ENCODE results near the gene SNRNP25.

The SNRNP25 gene

DNA sequence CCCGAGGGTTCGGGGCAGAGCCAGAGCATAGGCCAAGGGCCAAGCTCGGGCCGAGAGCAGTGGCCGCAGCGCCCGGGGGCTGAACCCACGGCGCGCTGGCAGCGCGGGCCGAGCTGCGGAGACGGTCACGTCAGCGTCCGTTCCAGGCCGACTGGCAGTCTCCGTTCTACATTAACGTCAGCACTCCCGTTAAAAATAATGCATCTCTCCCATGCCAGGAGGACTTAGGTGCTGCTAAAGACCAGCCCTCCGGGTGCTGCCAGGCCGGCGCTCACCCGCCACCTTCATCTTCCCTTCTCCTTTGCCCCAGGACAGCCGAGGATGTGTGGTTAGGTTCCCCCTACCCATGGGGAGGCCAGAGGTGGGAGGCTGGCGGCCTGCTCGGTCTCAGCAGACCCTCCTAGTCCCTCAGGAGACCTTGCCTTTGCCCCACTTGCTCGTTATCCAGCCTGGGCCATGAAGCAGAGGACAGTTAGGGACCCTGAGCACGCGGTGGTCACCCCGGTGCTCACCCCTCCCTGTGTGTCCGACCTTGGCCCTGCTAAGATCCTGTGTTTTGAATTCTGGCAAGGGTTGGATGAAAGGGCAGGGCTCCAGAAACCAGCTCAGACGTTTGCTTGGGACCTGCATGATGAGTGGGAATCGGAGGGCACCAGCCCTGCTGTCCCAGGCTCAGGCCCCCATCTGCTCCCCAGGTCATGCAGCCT, 25.0 kb downstream of the SNRNP25 start:
- DNase-seq = no peak

DNA sequence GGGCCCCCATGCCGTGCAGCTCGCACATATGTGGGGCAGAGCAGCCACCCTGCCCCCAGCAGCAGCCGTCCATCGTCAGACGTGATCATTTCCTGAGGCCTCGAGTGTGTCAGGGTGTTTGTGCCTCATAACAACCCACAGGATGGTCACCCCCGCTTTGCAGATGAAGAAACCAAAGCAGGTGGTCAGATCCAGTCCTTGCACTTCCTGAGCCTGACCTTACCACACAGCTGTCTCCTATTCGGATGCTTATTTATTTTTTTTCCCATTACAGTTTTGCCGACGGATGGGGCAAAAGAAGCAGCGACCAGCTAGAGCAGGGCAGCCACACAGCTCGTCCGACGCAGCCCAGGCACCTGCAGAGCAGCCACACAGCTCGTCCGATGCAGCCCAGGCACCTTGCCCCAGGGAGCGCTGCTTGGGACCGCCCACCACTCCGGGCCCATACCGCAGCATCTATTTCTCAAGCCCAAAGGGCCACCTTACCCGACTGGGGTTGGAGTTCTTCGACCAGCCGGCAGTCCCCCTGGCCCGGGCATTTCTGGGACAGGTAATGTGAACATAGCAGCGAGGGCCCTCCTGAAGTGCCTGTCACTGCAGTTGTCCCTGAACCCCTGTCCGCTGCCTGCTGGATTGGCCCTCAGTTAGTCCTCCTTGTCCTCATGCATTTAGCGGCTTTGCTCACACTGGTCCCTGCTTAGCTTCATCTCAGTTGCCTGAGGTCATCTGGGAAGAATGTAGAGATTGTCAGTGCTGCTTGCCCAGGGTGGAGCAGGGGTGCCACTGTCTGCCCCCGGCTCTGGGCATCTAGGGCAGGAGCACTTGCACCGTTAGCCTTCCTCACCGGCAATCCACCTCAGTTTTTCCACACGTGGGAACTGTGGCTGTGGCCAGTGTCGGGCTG, 25.8 kb downstream of the SNRNP25 start:
- no peak for DNase-seq

DNA sequence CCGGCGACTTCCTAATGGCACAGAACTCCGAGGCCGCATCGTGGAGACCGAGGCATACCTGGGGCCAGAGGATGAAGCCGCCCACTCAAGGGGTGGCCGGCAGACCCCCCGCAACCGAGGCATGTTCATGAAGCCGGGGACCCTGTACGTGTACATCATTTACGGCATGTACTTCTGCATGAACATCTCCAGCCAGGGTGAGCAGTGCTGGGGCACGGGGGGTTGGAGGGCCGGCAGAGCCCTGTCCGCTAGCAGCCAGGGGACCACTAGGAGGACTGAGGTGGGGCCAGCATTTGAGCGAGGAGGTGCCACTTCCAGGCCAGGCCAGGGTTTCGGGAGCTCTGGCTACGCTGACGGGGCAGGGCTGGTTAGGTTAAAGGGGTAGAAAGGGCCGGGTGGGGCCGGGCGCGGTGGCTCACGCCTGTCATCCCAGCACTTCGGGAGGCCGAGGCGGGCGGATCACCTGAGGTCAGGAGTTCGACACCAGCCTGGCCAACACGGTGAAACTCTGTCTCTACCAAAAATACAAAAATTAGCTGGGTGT, 29.5 kb downstream of the SNRNP25 start:
- no peak for DNase-seq

DNA sequence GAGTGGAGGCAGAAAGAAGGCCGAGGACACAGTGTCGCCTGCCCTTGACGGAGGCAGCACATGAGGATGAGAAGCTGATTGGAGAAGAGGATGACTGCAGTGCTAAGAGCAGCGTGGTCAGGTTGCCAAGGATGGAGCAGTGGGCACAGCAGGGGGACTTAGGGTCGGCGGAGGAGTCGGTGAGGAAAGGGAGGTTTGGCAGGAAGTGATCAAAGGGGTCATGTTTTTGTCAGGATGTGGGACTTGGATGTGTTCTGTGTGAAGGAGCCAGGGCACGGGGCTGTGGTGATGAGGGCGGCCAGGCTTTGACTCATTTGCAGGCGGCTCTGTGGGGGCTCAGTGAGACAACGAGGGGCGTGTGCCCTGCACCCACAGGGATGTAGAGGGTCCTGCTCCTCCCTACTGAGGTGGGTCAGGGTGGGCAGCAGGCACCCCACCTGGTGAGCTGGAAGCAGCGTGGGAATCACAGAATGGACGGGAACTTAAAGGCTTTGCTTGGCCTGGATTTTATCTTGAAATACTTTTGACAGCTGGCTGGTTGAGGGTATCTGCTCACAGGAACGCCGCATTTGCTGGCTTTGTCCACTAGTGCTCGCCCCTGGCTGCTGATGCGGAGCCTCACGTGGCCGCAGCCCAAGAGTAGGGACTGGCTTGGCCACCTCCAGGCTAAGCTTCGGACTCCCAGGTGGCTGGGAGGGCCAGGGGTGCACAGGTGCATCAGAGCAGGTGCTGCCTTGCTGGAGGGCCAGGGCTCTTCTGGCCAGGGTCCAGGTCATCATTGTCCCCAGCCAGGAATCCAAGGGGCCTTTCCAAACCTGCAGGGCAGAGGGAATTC, 30.4 kb downstream of the SNRNP25 start:
- no peak for DNase-seq

DNA sequence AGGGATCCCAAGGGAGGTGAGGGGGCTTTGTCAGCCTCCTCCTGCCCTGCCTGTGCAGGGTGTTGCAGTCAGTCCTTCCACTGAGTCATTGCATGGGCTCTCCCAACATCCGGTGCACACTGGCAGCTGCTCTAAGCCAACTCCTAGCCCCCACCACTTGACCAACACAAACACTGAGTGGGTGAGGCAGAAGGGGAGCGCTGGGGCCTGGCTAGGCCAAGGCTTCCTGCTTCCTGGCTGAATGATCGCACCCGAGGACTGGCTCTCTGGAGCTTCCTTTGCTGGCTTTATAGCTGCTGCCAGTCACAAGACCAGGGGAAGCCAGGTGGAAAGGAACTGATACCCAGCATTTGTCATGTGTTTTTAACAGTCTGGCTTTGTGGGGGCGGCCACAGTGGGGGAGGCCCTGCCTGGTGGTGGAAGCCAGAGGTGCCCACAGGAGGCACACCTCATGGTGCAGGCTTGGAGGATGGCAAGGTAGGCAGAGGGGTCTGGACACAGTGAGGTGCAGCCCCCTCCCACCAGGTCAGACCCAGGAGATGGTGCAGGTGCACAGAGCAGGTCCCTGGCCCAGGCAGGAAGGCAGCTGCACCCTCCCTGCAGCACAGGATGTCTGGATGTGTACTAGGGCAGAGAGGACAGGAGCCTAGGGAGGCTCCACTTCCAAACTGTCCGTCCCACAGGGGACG, 31.2 kb downstream of the SNRNP25 start:
- DNase-seq = peak; percentile 57

DNA sequence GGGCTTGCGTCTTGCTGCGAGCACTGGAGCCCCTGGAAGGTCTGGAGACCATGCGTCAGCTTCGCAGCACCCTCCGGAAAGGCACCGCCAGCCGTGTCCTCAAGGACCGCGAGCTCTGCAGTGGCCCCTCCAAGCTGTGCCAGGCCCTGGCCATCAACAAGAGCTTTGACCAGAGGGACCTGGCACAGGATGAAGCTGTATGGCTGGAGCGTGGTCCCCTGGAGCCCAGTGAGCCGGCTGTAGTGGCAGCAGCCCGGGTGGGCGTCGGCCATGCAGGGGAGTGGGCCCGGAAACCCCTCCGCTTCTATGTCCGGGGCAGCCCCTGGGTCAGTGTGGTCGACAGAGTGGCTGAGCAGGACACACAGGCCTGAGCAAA, 31.8 kb downstream of the SNRNP25 start:
- DNase-seq = no peak

DNA sequence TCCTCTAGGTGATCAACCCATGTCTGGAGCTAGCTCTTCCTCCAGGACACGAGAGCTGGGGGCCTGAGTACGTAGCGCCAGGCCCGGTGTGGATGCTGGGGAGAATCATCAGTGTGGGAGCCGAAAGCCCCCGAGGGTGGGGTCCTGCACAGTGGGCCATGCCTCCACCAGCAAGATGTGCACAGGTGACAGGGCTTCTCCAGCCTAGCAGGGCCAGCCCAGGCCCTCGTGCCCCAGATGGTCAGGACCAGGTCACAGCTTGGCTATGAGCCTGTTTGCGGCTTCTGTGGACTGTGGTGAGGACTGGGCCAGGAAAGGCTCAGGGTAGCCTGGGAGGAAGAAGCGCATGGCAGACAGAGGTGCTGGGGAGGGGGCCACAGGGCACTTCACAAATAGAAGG, 32.2 kb downstream of the SNRNP25 start:
- DNase-seq = no peak

DNA sequence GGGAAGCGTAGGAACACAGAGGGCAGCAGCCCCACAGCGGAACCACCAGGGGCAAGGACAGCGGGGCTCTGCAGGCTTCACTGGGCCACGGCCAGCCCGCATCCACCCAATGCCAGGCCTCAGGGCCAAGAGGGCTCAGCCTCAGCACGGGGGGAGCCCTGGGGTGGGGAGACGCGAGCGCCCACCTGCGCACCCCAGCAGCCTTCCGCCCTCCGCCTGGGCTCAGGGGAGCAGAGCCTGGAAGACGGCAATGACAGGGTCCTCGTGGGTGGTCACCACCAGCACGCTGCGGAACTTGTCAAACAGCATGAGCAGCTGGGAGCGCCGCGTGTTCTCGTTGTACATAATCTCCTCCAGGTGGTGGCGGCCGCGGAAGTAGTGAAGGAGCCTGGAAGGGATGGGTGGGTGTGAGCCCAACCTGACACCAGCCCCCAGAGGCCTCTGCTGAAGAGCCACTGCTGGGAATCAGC, 32.9 kb downstream of the SNRNP25 start:
- no peak for DNase-seq

DNA sequence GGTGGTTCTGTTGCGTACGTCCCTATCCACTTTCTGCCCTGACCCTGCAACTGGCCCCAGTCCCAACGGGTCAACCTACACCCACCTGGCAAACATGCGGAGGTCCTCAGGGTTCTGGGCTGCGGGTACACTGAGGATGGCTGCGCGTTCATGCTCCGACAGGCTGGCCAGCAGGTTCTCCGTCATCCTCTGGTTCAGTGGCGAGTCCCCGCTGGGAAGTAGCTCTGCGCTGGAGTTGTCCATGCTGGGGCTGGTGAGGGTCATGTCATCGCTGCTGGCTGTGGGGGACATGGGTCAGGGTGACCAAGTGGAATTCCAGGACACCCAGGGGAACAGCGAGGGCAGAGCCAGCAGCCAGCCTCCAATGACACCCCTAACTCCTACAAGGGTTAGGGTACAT, 35.0 kb downstream of the SNRNP25 start:
- DNase-seq = no peak

DNA sequence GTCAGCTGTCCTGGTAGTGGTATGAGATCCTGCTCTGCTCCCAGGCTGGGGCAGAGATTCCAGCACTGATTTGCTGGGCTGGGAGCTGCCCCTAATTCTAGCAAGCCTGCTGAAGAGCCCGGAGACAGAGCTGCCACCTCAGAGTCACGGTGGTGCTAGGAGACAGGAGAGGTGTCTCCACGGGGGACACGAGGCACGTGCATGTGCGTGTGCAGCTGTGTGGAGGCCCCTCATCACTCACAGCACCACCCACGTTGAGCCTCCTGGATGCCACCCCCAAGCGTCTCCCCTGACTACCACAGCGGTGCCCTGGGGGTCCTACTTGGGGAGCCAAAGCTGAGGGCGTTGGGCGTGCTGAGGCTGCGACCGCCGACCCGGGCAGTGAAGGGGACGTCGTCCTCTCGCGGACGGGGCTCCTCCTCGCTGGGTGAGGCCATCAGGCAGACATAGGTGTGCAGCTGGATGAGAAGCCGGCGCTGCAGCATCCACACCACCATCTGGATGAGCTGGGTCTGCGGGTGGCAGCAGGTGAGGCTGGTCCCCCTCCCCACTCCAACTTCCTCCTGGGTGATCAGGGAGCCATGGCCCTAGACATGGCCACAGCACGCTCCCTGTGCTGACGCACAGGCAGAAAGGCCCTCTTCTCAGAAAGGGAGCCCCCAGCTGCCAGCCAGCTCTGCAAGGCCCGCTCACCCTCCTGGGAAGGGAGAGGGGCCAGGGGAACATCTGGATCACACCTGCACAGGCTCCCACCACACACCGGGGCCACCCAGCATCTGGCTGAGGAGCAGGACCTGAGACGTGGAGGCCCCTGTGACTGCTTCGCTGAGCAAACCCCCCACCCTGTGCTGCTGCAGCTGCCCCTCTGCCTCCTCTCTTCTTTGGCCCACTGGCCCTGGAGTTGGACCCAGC, 36.0 kb downstream of the SNRNP25 start:
- no peak for DNase-seq

DNA sequence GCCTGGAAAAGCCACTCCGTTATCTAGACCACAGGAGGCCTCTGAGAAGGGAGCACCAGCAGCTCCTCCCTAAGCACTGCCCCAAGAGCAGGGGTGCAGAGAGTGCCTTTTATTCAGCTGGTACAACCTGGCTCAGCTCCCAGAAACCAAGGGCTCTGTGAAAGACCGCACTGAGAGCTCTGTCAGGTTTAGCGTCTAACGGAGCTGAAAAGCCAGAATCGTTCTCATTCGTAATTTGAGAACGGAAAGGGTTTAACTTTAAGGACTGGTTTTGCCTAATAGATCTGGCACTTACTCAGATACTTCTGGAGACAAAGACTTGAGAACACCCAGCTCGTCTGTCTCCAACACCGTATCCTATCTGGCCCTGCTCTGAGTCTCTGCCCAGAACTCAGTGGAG, 37.9 kb downstream of the SNRNP25 start:
- DNase-seq = no peak

DNA sequence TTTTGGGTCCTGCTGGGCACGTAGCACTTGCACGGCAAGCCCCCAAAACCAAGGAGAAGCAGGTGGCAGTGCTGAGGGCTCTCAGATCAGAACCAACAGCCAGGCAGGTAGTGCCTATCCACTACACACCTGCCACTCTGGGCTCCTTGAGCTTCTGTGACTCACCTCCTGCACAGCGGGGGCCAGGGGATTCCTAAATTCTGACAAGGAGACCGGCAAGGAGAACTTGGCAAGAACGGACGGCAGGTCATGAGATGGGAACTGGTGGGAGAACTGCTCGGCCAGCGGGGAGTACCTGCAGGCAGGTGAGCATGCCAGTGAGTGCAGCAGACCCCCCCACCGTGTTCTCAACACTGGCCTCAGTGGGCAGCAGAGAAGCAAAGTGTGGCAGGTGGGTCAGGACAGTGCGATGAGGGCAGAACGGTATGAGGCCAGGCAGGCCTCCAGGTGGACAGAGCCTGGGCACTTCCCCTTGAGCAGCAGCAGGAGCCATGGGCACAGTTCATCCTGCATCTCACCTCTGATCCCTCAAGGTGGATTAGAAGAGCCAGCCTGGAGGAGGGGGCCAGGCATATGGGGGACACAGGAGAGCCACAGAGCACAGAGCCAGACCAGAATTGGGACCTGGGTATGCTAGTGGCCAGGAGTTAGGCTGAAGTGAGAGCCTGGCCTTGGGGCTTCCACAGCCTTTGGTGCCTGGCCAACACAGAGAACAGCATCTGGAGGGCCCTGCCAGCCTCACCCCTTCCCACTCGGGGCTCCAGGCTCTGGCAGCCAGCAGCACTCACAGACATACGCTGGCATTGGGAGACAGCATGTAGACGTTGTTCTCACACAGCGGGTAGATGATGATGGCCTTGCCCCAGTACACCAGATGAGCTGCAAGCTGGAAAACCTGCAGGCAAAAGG, 39.1 kb downstream of the SNRNP25 start:
- no peak for DNase-seq

DNA sequence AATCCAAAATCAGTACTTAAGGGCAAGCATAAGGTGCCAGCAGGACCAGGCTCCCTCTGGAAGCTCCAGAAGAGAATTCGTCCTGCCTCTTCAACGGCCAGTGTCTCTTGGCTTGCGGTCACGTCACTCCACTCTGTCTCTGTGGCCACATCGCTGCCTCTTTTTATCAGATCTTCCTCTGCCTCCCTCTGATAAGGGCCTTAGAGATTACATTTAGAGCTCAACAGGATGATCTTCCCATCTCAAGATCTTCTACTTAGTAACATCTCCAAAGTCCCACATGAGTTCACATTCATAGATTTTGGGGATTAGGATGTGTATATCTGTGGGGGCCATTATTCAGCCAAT, 41.3 kb downstream of the SNRNP25 start:
- no peak for DNase-seq

DNA sequence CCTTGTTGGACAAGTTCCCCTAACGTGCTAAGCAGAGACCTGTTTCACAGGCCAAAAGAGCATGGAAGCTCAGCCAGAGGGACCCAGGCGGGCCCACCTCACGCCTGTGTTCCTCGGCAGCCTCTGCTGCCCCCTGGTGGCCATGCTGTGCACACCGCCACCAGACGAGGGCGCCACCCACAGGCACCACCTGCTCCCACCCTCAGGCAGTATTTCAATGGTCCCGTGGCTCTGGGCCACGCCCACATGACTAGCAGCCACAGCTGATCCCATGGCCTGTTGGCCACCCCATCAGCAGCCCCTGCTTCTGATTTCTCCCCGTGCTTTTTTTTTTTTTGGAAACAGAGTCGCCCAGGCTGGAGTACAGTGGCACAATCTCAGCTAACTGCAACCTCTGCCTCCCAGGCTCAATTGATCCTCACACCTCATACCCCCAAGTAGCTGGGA, 43.3 kb downstream of the SNRNP25 start:
- DNase-seq = peak; percentile 82

DNA sequence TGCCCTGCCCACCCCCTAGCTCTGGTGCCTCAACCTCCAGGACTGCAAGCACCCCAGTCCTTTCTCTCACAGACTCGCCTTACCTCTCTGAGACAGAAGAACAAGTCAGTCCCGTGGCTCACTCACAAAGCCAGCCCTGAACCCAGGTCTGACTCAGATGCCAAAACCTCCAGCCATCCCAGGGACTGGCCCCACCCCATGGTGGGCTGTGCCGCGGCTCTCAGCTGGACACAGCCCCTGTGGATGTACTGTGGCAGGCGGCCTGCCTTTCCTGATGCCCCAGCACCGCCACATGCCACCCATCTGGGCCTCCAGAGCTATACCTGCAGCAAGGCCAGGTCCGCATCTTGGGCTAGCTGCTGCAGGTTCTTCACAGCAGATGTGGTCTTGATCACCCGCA, 44.2 kb downstream of the SNRNP25 start:
- DNase-seq = no peak

DNA sequence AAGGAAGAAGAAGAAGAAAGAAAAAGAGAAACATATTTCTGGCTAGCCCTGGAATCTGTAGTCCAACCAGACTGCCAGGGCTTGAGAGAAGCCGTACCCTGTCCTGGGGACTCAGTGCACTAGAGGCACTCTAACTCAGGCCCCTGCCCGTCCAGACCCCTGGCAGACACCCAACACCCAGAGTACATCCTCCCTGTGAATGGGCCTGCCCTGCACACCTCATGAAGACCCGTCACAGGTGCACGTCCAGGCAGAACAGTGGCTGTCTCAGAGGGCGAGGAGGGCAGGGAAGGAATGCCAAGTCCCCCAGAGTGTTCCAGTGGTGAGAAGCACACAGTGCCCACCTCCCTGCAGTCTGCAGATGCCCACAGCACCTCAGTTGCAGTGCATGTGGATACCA, 47.4 kb downstream of the SNRNP25 start:
- DNase-seq = no peak

DNA sequence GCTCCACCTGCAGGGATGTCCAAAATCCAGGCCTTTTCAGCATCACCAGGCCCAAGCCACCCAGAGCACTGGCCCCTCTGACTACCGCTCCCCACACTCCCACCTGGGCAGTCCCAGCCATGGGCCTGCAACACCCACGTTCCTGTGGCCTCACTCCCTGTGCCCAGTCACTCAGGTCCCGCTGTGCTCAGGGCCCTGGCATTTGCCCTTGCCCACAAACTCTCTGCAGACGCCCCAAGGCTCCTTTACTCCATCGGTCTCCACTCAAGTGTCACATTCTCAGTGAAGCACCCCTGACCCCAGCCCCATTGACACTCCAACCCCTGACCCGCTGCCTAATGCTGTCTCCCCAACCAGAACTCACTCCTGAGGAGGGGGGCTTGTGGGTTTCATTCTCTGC, 48.0 kb downstream of the SNRNP25 start:
- DNase-seq = no peak

DNA sequence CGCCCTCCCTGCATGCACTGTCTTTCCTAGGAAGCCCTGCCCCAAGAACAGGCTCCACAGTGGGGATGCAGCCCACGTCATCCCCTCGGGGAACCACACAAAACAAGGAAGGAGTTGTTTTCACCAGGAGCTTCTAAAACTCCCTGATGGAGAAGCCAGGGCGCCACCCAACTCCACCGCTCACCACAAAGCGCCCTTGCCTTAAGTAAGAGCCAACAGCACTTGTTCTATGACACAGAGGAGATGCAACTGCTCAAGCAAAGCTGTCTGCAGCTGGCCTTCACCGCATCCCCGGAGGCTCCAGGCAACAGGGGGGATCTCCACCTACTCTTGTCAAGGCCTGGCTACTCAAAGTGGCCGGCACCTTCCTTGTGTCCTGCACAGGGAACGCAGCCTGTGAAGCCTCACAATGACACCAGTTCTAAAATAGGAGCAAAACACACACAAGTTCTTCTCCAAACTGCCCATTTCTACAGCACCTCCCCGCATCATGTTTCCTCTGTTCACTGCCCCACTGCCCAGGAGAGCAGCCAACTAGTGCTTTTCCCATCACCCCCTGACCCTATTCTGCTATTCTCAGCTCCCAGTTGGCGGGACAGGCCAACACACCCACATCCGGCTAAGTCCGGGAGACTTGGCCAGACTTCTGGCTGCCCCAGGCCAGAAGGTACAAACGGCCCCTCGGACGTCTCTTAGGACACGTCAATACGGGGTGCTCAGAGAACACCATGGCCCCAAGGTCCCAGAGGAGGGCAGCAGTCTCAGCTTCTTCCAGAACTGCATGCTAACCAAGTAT, 48.6 kb downstream of the SNRNP25 start:
- no peak for DNase-seq

DNA sequence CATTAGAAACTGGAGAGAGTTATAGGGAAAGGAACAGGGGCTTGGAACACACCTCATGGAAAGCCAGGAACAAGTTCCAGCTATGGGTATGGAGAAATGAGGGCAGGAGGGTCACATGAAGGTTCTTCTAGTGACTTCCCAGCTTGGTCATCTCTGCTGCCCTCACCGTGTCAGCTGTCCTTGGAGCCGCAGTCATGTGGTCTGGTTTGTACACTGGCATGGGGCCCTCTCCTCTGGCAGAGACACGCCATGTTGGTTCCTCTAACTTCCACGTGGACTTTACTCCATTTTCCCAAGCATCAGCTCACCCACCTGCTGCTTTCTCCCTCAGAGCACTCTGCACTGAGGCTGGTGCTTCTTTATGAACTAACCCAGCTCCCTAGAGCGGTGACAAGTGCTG, 50.7 kb downstream of the SNRNP25 start:
- no peak for DNase-seq
